H1 (cell line): ENCODE measurements around the gene DDX59. TPM values are rescaled to one million over a fixed set of nuclear protein-coding genes. Genes with fewer than 3 reads are reported as not detected.

Experiments
- CTCF ChIA-PET: fragments of 300-600 bp; sonication (Branson Sonifier 250); formaldehyde crosslinking; loops from one replicate; lab custom pipeline; 2021; ENCODE audit not compliant: partially characterized antibody; lab: Charles Lee
- POLR2A ChIA-PET: fragments of 300-600 bp; sonication (Branson Sonifier 250); formaldehyde crosslinking; loops from one replicate; lab custom pipeline; 2021; ENCODE audit warnings: inconsistent platforms; ENCODE audit not compliant: partially characterized antibody; lab: Charles Lee
- DNase-seq, 2 experiments: peaks; one replicate each; pipeline versions ENCODE4 v3.0.0 to v3.0.0-alpha.2; 2010 to 2022; ENCODE audit warnings: low spot score in 2 of 2, low read depth in 1 of 2, mixed read lengths in 1 of 2
- FAIRE-seq: peaks from 2 replicates; lab custom pipeline; 2011; peaks lifted over from hg19 to GRCh38; lab: Jason Lieb, UNC
- H2AFZ ChIP-seq: 2 replicates; pipeline ENCODE4 v1.8.1; 2012; ENCODE audit warnings: low read length, inconsistent platforms
- H2AK5ac ChIP-seq: 2 replicates; pipeline ENCODE4 v1.6.1; 2013; ENCODE audit warnings: low read depth, low read length
- H2BK120ac ChIP-seq: replicated peaks from 2 replicates; pipeline ENCODE3; 2013; ENCODE audit warnings: low read depth, low read length, inconsistent platforms
- H2BK12ac ChIP-seq: 2 replicates; pipeline ENCODE4 v1.6.1; 2013; ENCODE audit warnings: low read depth, low read length
- H2BK15ac ChIP-seq: 2 replicates; pipeline ENCODE4 v1.6.1; 2013; ENCODE audit warnings: low read length
- H2BK20ac ChIP-seq: 2 replicates; pipeline ENCODE4 v1.6.1; 2013; ENCODE audit warnings: low read length
- H2BK5ac ChIP-seq: 2 replicates; pipeline ENCODE4 v1.6.1; 2013; ENCODE audit warnings: low read depth, low read length
- H3K14ac ChIP-seq: 2 replicates; pipeline ENCODE4 v1.6.1; 2013; ENCODE audit warnings: inconsistent platforms; ENCODE audit not compliant: insufficient read length
- H3K18ac ChIP-seq: 2 replicates; pipeline ENCODE4 v1.6.1; 2013; ENCODE audit warnings: low read length; ENCODE audit errors: extremely low read depth
- H3K23ac ChIP-seq: 2 replicates; pipeline ENCODE4 v1.6.1; 2013; ENCODE audit warnings: inconsistent platforms; ENCODE audit not compliant: insufficient read length
- H3K23me2 ChIP-seq: 2 replicates; pipeline ENCODE4 v1.6.1; 2013; ENCODE audit warnings: low read depth, low read length
- H3K27ac ChIP-seq: 2 replicates; pipeline ENCODE4 v1.6.1; 2011; ENCODE audit warnings: low read depth, low read length, inconsistent platforms
- H3K27me3 ChIP-seq, 4 experiments: replicated peaks in 1 of 4; 1 replicate in 1 of 4; 2 replicates in 3 of 4; pipeline versions ENCODE4 v1.6.1 to v1.8.1; 2011 to 2013; ENCODE audit warnings: low read length in 3 of 4, mild to moderate bottlenecking in 3 of 4, inconsistent platforms in 2 of 4, mixed read lengths in 2 of 4, moderate library complexity in 1 of 4; ENCODE audit not compliant: control insufficient read depth in 3 of 4, insufficient read depth in 3 of 4; ENCODE audit errors: extremely low read depth in 1 of 4
- H3K36me3 ChIP-seq, 4 experiments: 2 replicates each; pipeline versions ENCODE4 v1.6.1 to v1.8.1; 2011 to 2013; ENCODE audit warnings: mild to moderate bottlenecking in 4 of 4, low read length in 3 of 4, moderate library complexity in 2 of 4, control low read depth in 1 of 4, inconsistent platforms in 1 of 4; ENCODE audit not compliant: insufficient read depth in 4 of 4, control insufficient read depth in 2 of 4
- H3K4ac ChIP-seq: replicated peaks from 2 replicates; pipeline ENCODE3; 2013; ENCODE audit warnings: low read length, low read depth, mixed read lengths, inconsistent platforms; ENCODE audit not compliant: insufficient read length
- H3K4me1 ChIP-seq, 4 experiments: replicated peaks in 1 of 4; 1 replicate in 1 of 4; 2 replicates in 3 of 4; pipeline versions ENCODE4 v1.6.1 to v1.8.1; 2011 to 2013; ENCODE audit warnings: low read length in 3 of 4, inconsistent platforms in 2 of 4, mixed read lengths in 1 of 4; ENCODE audit not compliant: insufficient read depth in 4 of 4, control insufficient read depth in 3 of 4
- H3K4me2 ChIP-seq, 2 experiments: 2 replicates each; pipeline versions ENCODE4 v1.6.1 to v1.8.1; 2011 to 2013; ENCODE audit warnings: low read depth in 2 of 2, low read length in 2 of 2, control low read depth in 1 of 2, inconsistent platforms in 1 of 2, mild to moderate bottlenecking in 1 of 2; ENCODE audit not compliant: insufficient read depth in 1 of 2
- H3K4me3 ChIP-seq, 4 experiments: fragments of 200-600, 300-600 bp in 1 of 4; sonication (generic), shearing (Covaris generic), sonication (Bioruptor Twin) in 1 of 4; 2 replicates each; pipeline versions ENCODE4 v1.5.1 to v1.8.1; 2011 to 2016; ENCODE audit warnings: low read length in 4 of 4, low read depth in 3 of 4, control low read depth in 2 of 4, inconsistent platforms in 2 of 4, mild to moderate bottlenecking in 2 of 4, mixed read lengths in 1 of 4, moderate library complexity in 1 of 4; ENCODE audit not compliant: insufficient read depth in 2 of 4; ENCODE audit errors: extremely low read depth in 1 of 4
- H3K56ac ChIP-seq: replicated peaks from 2 replicates; pipeline ENCODE3; 2013; ENCODE audit warnings: low read depth, mild to moderate bottlenecking, mixed read lengths, low read length, inconsistent platforms; ENCODE audit not compliant: insufficient read length
- H3K79me1 ChIP-seq: 2 replicates; pipeline ENCODE4 v1.6.1; 2013; ENCODE audit warnings: low read depth, low read length, control low read depth
- H3K79me2 ChIP-seq, 2 experiments: 2 replicates each; pipeline versions ENCODE4 v1.6.1 to v1.8.1; 2012 to 2013; ENCODE audit warnings: low read length in 2 of 2, mild to moderate bottlenecking in 2 of 2, inconsistent platforms in 1 of 2; ENCODE audit not compliant: insufficient read depth in 2 of 2, control insufficient read depth in 1 of 2
- H3K9ac ChIP-seq, 4 experiments: replicated peaks in 1 of 4; 1 replicate in 1 of 4; 2 replicates in 3 of 4; pipeline versions ENCODE4 v1.6.1 to v1.8.1; 2011 to 2013; ENCODE audit warnings: low read depth in 3 of 4, low read length in 3 of 4, control low read depth in 2 of 4, mild to moderate bottlenecking in 2 of 4, moderate library complexity in 2 of 4, inconsistent platforms in 1 of 4; ENCODE audit errors: extremely low read depth in 1 of 4
- H3K9me3 ChIP-seq, 2 experiments: 2 replicates each; pipeline versions ENCODE4 v1.6.1 to v1.8.1; 2012 to 2013; ENCODE audit warnings: mild to moderate bottlenecking in 2 of 2, moderate library complexity in 2 of 2, control low read depth in 1 of 2, inconsistent platforms in 1 of 2, low read depth in 1 of 2, low read length in 1 of 2, mixed read lengths in 1 of 2; ENCODE audit not compliant: insufficient read depth in 2 of 2
- H4K20me1 ChIP-seq, 2 experiments: replicated peaks in 1 of 2; 2 replicates each; pipeline versions ENCODE3 to v1.8.1; 2011 to 2013; ENCODE audit warnings: inconsistent platforms in 2 of 2, low read length in 2 of 2, mild to moderate bottlenecking in 1 of 2; ENCODE audit not compliant: insufficient read depth in 2 of 2, control insufficient read depth in 1 of 2
- H4K5ac ChIP-seq: 2 replicates; pipeline ENCODE4 v1.6.1; 2013; ENCODE audit warnings: low read length, low read depth, mixed read lengths, inconsistent platforms; ENCODE audit not compliant: insufficient read length
- H4K8ac ChIP-seq: 2 replicates; pipeline ENCODE4 v1.8.0; 2013; ENCODE audit warnings: mild to moderate bottlenecking, moderate library complexity, low read length, inconsistent platforms; ENCODE audit not compliant: insufficient read depth; ENCODE audit errors: extremely low read depth
- H4K91ac ChIP-seq: replicated peaks from 2 replicates; pipeline ENCODE3; 2013; ENCODE audit warnings: low read length, mixed read lengths, inconsistent platforms; ENCODE audit not compliant: insufficient read length
- BRCA1 ChIP-seq: IDR thresholded peaks from 2 replicates; pipeline ENCODE4 v1.6.1; 2012; ENCODE audit warnings: low read depth, low read length, improper control_type of control experiment
- CTCF ChIP-seq, 3 experiments: IDR thresholded peaks; 1 replicate in 2 of 3; 2 replicates in 1 of 3; pipeline versions ENCODE4 v1.5.1 to v1.6.1; 2011; ENCODE audit warnings: low read length in 3 of 3, mild to moderate bottlenecking in 3 of 3, inconsistent platforms in 2 of 3, low read depth in 1 of 3, moderate library complexity in 1 of 3; ENCODE audit not compliant: insufficient read depth in 1 of 3; ENCODE audit errors: control extremely low read depth in 1 of 3
- EGR1 ChIP-seq: IDR thresholded peaks from 2 replicates; pipeline ENCODE4 v1.6.1; 2011; ENCODE audit warnings: low read depth, low read length, borderline replicate concordance
- EP300 ChIP-seq, 2 experiments: IDR thresholded peaks; 1 replicate in 1 of 2; 2 replicates in 1 of 2; pipeline ENCODE4 v1.6.1; 2011 to 2012; ENCODE audit warnings: low read depth in 2 of 2, low read length in 2 of 2, mild to moderate bottlenecking in 2 of 2, borderline replicate concordance in 1 of 2, inconsistent platforms in 1 of 2, moderate library complexity in 1 of 2
- FOSL1 ChIP-seq: IDR thresholded peaks from 2 replicates; pipeline ENCODE4 v1.6.1; 2011; ENCODE audit warnings: mild to moderate bottlenecking, low read depth, low read length, moderate library complexity; ENCODE audit not compliant: insufficient read depth
- KDM4A ChIP-seq: IDR thresholded peaks from one replicate; pipeline ENCODE4 v1.7.1; 2012; ENCODE audit warnings: low read depth, mild to moderate bottlenecking, moderate library complexity, low read length, inconsistent platforms; ENCODE audit not compliant: severe bottlenecking
- MAX ChIP-seq: IDR thresholded peaks from 2 replicates; pipeline ENCODE4 v1.6.1; 2012; ENCODE audit warnings: inconsistent platforms
- RNF2 ChIP-seq: fragments of 200-900, 300-1000 bp; sonication (generic); IDR thresholded peaks from 2 replicates; pipeline ENCODE4 v1.7.1; 2016; ENCODE audit warnings: borderline replicate concordance, low read depth, mild to moderate bottlenecking, antibody characterized with exemption, low read length; ENCODE audit not compliant: poor library complexity, severe bottlenecking; ENCODE audit errors: missing control alignments
- SP1 ChIP-seq: IDR thresholded peaks from 2 replicates; pipeline ENCODE4 v1.6.1; 2011; ENCODE audit warnings: low read depth, low read length
- WGBS, 2 experiments: shearing (Covaris generic) in 1 of 2; methylation state at CpG; one replicate each; pipeline versions ENCODE4 v1.1.6 to v1.1.7; 2013 to 2015; ENCODE audit warnings: low lambda C conversion rate in 2 of 2, mixed read lengths in 2 of 2, inconsistent platforms in 1 of 2, low coverage in 1 of 2, missing lambda C conversion rate in 1 of 2; ENCODE audit not compliant: insufficient replicate concordance in 2 of 2, insufficient coverage in 1 of 2, insufficient read length in 1 of 2; ENCODE audit errors: extremely low coverage in 1 of 2, missing lambda C conversion rate in 1 of 2; 5-methylcytosine and 5-hydroxymethylcytosine counted together
- polyA plus RNA-seq, 7 experiments: library from polyadenylated mRNA; depleted of rRNA in 3 of 7; stranded (reverse) in 5 of 7; unstranded in 2 of 7; fragments of >200 nt in 5 of 7; fragments of 200-250 nt in 2 of 7; gene quantifications; 1 replicate in 5 of 7; 2 replicates in 1 of 7; 4 replicates in 1 of 7; pipeline versions ENCODE4 v1.2.1 to v1.2.3, GENCODE V29; 2011 to 2013; ENCODE audit warnings: missing spikeins in 2 of 7, mixed read lengths in 2 of 7
- total RNA-seq: library from RNA; stranded (reverse); fragmentation: NEBNext Ultra II Directional; extraction: Animal tissue kit (Norgen Biotek cat#: 25700); gene quantifications from 2 replicates; pipeline ENCODE4 v1.2.1, GENCODE V29; 2021

The DDX59 gene
- total and polyA plus RNA-seq, 2 of the 8 experiments (the other 6 are each of a cell fraction or from before 2014, with no cell fraction given): 8.3 to 19.4 TPM

GRCh38 chr1:200629876-200630514, 39.7 kb downstream of the DDX59 start:
- no peaks in the 10 kb centered on the region for H3K23me2 ChIP-seq
- H3K14ac ChIP-seq: no peak overlapping the region
- no peak for FAIRE-seq
- H4K5ac ChIP-seq: no peak overlapping the region
- H3K27ac ChIP-seq: no peak overlapping the region
- H3K18ac ChIP-seq: 0 out of 2 replicates have a peak overlapping the region, but pooled peaks have one; percentile 20
- WGBS, 2 experiments: 88% methylated on average over 9 of the region's 9 CpGs; no CpG with 5 or more reads in 1 of the 2 experiments
- POLR2A ChIA-PET: interaction anchor here (0.6 to 1.0 kb wide), 3 partner anchors 114 to 948 kb away, joined by 3 to 4 read pairs (median 3); no protein-coding TSS in a partner anchor
- no peak overlapping the region for H3K4me3 ChIP-seq
- DNase-seq: no peak
- no peak overlapping the region for H2BK120ac ChIP-seq
- no peak overlapping the region for H3K56ac ChIP-seq
- no peak overlapping the region for H4K91ac ChIP-seq
- no peak overlapping the region for H4K8ac ChIP-seq
- H2AFZ ChIP-seq: peak overlapping the region; percentile 54; the same call in 1 of the 2 replicates
- no peak overlapping the region for H3K23ac ChIP-seq
- H3K4ac ChIP-seq: no peak overlapping the region
- no peaks in the 10 kb centered on the region for H3K79me1 ChIP-seq
- H2BK5ac ChIP-seq: no peak overlapping the region
- H3K27me3 ChIP-seq: no peaks in the 10 kb centered on the region
- H3K79me2 ChIP-seq: no peaks in the 10 kb centered on the region; a peak in 1 of 4 replicates
- TF ChIP-seq RNF2: no peak
- no peak for TF ChIP-seq EP300 (IDR thresholded peaks at IDR 0.05; ENCODE audit: borderline replicate concordance in 1 of 2, low read depth in 2 of 2, low read length in 2 of 2)
- TF ChIP-seq EGR1: no peak
- no peak for TF ChIP-seq CTCF (IDR thresholded peaks at IDR 0.05; ENCODE audit: control extremely low read depth in 1 of 3, insufficient read depth in 1 of 3, low read depth in 1 of 3, low read length in 3 of 3)
- no peak for TF ChIP-seq FOSL1
- TF ChIP-seq BRCA1: no peak
- no peak for TF ChIP-seq SP1
- TF ChIP-seq KDM4A: no peak
- no peak for TF ChIP-seq MAX
- TF ChIP-seq, all 59 proteins: peak for 0
- H2AK5ac ChIP-seq: no peak overlapping the region
- no peak overlapping the region for H2BK20ac ChIP-seq
- no peaks in the 10 kb centered on the region for H3K4me1 ChIP-seq
- 0 out of 4 replicates have a peak overlapping the region, but pooled peaks of 1 of the 2 experiments have one; percentile 6 for H3K4me2 ChIP-seq
- H2BK15ac ChIP-seq: no peak overlapping the region
- no peak overlapping the region for H3K9ac ChIP-seq
- H3K9me3 ChIP-seq: no peaks in the 10 kb centered on the region
- CTCF ChIA-PET: interaction anchor here (0.8 to 1.5 kb wide), 3 partner anchors 38 to 170 kb away, joined by 3 to 4 read pairs (median 3); no protein-coding TSS in a partner anchor
- H2BK12ac ChIP-seq: no peak overlapping the region
- H3K36me3 ChIP-seq: no peaks in the 10 kb centered on the region
- no peaks in the 10 kb centered on the region for H4K20me1 ChIP-seq
